ENCODE measurements around the gene TNFRSF25. TPM values are rescaled to one million over a fixed set of nuclear protein-coding genes. Genes with fewer than 3 reads are reported as not detected.

TNFRSF25 gene
- total RNA-seq, 1 donor from 2014 or later = 29.4 TPM

- no peaks in the 10 kb centered on the region for H3K27me3 Mint-ChIP-seq
- peaks cover 15% of the 10 kb centered on the region for H3K4me1 Mint-ChIP-seq (ENCODE audit: unreplicated experiment)
- peaks cover 7% of the 10 kb centered on the region for H3K36me3 Mint-ChIP-seq
- no peak overlapping the region for H3K4me3 Mint-ChIP-seq
- DNase-seq (ENCODE audit: extremely low spot score, unreplicated experiment) = no peak
- TF ChIP-seq CTCF (conservative IDR thresholded peaks at IDR 0.05) = no peak
- no peaks in the 10 kb centered on the region for H3K9me3 Mint-ChIP-seq
- H3K27ac Mint-ChIP-seq = peak overlapping the region; percentile 70
These were observed 10.5 kb upstream of the TNFRSF25 start for GRCh38 chr1:6476483-6476882.

GRCh38 chr1:6475381-6476133 lies 9.6 kb upstream of the TNFRSF25 start:
- H3K27me3 Mint-ChIP-seq = no peaks in the 10 kb centered on the region
- H3K9me3 Mint-ChIP-seq = no peaks in the 10 kb centered on the region
- H3K27ac Mint-ChIP-seq = peak overlapping the region; percentile 70
- H3K4me3 Mint-ChIP-seq = no peak overlapping the region
- H3K36me3 Mint-ChIP-seq = peaks cover 7% of the 10 kb centered on the region
- DNase-seq (ENCODE audit: extremely low spot score, unreplicated experiment) = no peak
- peaks cover 15% of the 10 kb centered on the region for H3K4me1 Mint-ChIP-seq (ENCODE audit: unreplicated experiment)
- TF ChIP-seq CTCF (conservative IDR thresholded peaks at IDR 0.05) = peak; percentile 95

GRCh38 chr1:6474815-6475282 lies 8.9 kb upstream of the TNFRSF25 start:
- Mint-ChIP-seq H3K36me3 (peaks cover 7% of the 10 kb centered on the region), H3K4me3 (no peak overlapping the region), H3K4me1 (ENCODE audit: unreplicated experiment) (peaks cover 15% of the 10 kb centered on the region), H3K9me3 (no peaks in the 10 kb centered on the region), H3K27me3 (no peaks in the 10 kb centered on the region), H3K27ac (no peak overlapping the region)
- TF ChIP-seq CTCF (conservative IDR thresholded peaks at IDR 0.05) = no peak
- no peak for DNase-seq (ENCODE audit: extremely low spot score, unreplicated experiment)

- TF ChIP-seq CTCF (conservative IDR thresholded peaks at IDR 0.05) = no peak
- Mint-ChIP-seq H3K4me1 (ENCODE audit: unreplicated experiment) (peaks cover 15% of the 10 kb centered on the region), H3K27me3 (no peaks in the 10 kb centered on the region), H3K36me3 (peaks cover 7% of the 10 kb centered on the region), H3K9me3 (no peaks in the 10 kb centered on the region), H3K27ac (no peak overlapping the region), H3K4me3 (no peak overlapping the region)
- no peak for DNase-seq (ENCODE audit: extremely low spot score, unreplicated experiment)
These were observed 8.2 kb upstream of the TNFRSF25 start for GRCh38 chr1:6473974-6474814.

- no peak for DNase-seq (ENCODE audit: extremely low spot score, unreplicated experiment)
- H3K9me3 Mint-ChIP-seq = no peaks in the 10 kb centered on the region
These were observed 7.2 kb upstream of the TNFRSF25 start for GRCh38 chr1:6473156-6473555.

More at GRCh38 chr1:6473156-6473555, 7.2 kb upstream of the TNFRSF25 start:
- H3K36me3 Mint-ChIP-seq = peaks cover 3% of the 10 kb centered on the region
- H3K27me3 Mint-ChIP-seq = no peaks in the 10 kb centered on the region
- H3K4me1 Mint-ChIP-seq (ENCODE audit: unreplicated experiment) = peaks cover 11% of the 10 kb centered on the region
- no peak for TF ChIP-seq CTCF (conservative IDR thresholded peaks at IDR 0.05)
- H3K4me3 Mint-ChIP-seq = no peak overlapping the region
- H3K27ac Mint-ChIP-seq = peak overlapping the region; percentile 51
